ENCODE data around the gene LRRC3C.
"Not testable (repeated sequence)": the region's sequence is repeated elsewhere in the genome, so short reads cannot be mapped to it uniquely, and the experiment has no call there.

The LRRC3C gene, protein sequence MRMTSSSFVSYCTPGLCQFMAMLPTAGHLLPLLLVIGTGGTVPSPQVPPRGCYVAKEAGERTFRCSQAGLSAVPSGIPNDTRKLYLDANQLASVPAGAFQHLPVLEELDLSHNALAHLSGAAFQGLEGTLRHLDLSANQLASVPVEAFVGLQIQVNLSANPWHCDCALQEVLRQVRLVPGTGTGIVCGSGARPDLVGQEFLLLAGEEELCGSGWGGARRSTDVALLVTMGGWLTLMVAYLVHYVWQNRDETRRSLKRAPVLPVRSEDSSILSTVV

DNA sequence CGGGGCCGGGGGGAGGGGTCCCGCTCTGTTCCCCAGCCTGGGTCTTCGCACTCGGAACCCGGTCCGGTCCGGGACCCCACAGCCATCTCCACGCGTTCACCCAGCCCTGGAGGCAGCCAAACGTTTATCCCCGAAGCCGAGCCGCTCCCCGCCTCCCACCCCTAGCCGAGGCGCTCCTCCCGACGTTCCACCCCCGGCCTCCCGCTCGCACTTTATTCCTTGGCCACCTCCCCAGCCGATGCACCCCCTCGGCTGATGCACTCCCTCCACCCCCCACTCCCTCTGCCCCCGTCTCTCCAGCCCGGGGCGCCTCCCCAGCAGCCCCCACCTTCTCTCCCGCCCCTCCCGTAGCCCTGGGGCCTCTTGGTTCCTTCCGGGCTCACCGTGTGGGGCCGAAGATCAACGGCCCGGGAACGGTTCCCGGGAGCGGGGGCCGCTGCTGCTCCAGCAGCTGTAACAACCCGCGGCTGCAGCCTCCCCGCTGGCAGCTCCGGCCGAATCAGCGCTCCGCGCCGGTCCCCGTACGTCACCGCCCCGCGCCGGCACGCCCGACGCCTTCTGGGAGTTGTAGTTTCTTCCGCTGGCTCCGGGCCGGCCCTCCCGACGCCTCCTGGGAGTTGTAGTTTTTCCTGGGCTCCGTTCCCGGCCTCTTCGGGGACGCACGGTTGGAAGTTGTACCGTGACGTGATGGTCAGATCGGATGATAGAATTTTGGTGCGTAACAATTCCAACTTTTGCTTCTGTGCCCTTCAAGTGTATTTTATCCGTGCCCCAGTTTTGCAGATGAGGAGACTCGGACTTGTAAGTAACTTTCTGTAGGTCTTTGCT lies at the start of gene LRRC3C, which contains the start of gene ORMDL3:
LRRC3C (plus strand) TSS at position 632 of the 828 bp plus-strand sequence. CDS start 13,792 bp downstream, outside the sequence.
ORMDL3 (minus strand) TSS at position 501 of the 828 bp plus-strand sequence. CDS start 3,398 bp downstream, outside the sequence.
- DNase-seq: peak; percentile 92 to 93

DNA sequence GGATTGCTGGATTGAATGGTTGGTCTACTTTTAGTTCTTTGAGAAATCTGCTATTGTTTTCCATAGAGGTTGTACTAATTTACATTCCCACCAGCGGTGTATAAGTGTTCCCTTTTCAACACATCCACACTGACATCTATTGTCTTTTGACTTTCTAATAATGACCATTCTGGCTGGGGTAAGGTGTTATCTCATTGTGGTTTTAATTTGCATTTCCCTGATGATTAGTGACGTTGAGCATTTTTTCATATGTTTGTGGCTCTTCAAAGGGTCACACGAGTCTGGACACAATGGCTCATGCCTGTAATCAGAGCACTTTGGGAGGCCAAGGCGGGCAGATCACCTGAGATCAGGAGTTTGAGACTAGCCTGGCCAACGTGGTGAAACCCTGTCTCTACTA lies 41.4 kb upstream of the LRRC3C start:
- not testable (repeated sequence) for DNase-seq

DNA sequence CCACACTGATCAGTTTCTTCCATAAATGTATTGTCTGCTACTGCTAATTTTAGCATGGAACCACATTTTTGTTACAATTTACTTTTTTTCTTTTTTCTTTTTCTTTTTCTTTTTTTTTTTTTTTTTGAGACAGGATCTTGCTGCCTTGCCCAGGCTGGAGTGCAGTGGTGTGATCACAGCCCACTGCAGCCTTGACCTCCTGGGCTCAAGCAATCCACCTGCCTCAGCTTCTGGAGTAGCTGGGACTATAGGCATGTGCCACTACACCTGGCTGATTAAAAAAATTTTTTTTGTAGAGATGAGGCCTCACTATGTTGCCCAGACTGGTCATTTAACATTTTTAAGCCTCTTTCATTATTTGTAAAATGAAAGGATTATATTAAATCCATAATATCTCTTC lies 40.5 kb upstream of the LRRC3C start:
- DNase-seq: no peak

DNA sequence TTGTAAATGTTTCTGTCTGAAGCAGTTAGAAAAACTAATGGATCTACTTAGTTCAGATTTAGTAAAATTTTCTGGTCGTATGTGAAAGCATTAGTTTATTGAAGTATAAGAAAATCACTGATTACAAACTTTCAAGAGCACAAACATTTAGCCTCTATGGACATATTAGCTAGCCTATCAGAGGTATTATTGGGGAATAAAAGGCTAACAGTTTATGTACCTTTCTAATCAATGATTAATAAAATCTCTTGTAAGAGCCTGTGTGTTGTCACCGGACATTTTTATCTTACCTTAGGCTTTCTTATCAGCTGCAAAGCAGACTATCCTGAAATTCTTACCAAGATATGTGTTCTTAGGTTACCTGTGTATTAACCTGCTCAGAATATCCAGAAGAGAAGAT lies 38.3 kb upstream of the LRRC3C start:
- no peak for DNase-seq

DNA sequence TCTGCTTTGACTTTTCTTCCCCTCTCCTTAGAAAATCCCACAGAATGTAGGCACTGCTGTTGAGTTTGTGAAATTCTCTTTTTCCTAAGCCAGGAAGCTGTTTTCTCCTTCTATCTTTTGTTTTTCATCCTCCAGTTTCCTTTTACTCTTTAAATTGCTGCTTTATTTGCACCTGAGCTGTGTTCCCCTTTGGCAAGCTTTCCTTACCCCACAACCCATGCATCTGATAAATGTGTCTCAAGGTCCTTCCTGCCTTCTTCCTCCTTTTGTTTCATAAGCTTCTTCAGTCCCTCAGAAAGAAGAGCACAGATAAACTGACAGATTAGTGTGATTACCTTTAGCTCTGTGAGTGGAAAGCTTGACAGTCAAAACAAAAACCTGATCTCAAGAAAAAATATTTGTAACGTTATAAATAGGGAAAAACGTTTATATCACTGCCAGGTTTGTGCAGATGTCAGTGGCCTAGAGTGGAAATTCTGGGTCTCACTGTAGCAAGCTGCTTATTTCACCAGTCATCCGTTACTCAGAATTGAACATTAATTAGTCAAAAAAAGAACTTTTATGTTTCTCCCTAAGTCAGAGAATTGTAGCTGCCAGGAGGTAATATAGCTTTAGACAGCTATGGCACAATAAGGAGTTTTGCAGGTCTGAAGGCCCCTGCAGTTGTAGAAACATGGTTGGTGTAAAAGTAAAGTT lies 32.7 kb upstream of the LRRC3C start:
- DNase-seq: no peak

DNA sequence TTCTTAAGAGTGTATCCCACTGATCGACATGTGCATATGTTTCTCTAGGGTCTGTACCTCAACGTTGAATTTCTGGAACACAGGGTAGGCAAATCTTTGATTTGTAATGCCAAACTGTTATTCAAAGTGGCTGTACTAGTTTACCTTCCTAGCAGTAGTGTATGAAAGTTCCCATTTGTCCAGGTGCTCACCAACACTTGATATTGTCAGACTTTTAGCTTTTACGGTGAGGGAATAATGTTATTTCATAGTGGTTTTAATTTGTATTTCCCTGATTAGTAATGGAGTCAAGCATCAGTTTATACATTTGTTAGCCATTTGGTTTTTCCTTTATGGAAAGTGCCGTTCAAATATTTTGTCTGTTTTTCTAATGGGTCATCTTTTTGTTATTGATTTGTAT lies 29.4 kb upstream of the LRRC3C start:
- DNase-seq: no peak

DNA sequence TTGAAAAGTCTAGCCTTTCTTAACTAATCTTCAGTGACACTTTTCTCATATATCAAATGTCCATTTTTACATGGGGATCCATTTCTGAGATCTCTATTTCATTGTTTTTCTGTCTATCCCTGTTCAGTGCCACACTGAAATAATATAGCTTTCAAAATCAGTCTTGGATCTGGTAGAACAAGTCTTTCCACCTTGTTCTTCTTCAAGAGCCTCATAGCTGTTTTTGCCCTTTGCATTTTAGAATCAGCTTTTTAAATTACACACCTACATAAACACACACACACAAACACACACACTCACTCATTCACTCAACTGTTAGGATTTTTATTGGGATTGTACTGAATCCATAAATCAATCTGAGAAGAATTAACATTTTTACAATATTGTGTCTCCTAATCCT lies 28.3 kb upstream of the LRRC3C start:
- no peak for DNase-seq

DNA sequence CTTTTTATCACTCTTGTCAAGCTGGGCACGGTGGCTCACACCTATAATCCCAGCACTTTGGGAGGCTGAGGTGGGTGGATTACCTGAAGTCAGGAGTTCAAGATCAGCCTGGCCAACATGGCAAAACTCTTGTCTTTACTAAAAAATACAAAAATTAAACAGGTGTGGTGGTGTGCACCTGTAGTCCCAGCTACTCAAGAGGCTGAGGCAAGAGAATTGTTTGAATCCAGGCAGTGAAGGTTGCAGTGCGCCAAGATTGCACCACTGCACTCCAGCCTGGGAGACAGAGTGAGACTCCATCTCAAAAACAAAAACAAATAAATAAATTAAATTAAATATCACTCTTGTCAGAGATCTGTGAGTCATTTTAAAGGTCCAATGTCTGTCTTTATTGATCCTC lies 25.5 kb upstream of the LRRC3C start:
- DNase-seq: not testable (repeated sequence)

DNA sequence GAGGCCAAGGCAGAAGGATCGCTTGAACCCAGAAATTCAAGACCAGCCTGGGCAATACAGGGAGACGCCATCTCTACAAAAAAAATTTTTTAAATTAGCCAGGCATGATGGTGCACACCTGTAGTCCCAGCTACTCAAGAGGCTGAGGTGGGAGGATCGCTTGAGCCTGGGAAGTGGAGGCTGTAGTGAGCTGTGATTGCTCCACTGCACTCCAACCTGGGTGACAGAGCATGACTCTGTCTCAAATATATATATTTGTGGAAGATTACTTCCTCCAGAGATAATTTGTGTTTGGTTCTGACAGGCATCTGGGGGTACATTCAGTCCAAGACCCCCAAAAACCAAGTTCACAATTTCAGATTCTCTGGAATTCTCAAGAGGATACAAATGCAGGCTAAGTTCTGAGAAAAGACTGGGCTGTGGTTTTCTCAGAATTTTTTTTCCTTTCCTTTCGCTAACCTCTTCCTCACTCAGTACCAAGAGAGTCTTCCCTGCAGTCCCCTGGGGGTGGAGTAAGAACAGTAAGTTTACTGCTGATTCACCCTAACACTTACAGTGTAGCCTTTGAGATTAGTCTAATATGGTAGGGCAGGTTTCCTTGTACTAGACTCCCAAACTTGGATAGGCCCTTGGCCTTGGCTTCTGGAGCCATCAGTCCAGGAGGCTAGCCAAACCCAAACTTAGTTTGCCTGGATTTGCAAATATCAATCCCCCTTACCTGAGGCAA lies 24.2 kb upstream of the LRRC3C start:
- DNase-seq: no peak

DNA sequence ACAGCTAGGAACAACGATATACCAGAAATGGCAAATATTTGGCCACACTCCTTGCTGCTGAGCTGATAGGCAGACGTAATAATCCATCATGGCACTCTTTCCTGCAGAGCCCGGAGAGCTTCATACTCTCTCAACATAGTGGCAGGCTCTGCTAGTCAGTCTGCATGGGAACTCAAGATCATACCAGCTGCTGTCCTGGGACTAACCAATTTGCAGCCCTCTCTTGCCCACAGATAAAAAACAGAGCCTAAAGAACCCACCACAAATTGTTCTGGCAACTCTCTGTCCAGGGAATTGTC lies 22.6 kb upstream of the LRRC3C start:
- DNase-seq: no peak

DNA sequence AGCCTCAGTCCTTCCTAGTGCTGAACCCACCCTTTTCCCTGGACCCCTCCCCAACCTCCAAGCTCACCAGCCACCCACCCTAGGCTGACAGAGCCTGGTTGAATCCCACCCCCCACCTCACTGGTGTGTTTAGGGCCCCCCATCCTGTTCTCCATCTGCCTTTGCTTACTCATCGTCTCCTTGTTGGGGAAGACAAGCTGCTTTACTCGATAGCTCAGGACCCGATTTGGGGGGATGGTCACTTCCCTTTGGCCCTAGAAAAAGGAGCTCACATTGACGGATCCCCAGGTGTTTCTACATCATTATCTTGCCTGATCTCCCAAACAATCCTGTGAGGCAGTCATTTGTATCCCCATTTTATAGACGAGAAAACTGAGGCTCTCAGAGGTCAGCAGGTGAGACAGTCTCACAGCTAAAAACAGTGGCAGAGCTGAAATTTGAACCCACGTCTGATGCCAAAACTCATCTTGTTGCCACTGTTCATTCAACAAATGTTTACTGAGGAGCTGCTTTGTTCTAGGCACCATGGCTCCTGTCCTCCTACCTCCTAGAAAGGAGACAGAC lies 18.7 kb upstream of the LRRC3C start:
- DNase-seq: no peak

DNA sequence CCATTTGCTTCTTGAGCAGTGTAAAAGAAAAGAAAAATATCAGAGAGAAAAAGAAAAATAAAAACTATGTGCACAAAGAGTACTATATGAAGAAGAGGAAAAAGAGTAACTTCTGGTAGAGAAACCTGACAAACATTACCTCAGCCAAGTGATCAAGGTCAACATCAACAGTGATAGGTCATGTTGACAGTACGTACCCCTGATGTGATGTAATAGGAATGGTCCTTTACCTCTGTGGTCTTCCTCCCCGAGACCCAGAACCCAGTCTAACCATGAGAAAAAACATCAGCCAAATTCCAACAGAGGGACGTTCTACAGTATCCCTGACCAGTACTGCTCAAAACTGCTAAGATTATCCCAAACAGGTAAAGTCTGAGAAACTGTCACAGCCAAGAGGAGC lies 13.5 kb upstream of the LRRC3C start:
- no peak for DNase-seq

DNA sequence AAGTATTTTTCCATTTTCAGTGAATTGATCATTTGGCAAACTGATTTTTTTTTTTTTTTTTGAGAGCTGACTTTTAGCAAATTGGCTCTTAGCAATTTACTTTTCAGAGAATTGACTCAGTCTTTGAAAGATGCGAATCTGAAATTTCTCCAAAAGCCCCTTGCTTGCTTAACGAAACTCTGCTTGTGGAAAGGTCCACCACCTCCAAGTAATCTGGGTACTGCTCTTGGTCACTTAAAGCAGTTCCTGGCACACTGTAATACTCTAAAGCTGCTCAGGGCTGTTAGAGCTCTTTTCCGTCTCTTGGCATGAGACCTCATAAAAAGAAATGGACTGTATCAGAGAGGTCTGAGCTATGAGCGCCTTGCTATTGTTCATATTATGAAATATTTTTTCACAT lies 12.0 kb upstream of the LRRC3C start:
- no peak for DNase-seq

DNA sequence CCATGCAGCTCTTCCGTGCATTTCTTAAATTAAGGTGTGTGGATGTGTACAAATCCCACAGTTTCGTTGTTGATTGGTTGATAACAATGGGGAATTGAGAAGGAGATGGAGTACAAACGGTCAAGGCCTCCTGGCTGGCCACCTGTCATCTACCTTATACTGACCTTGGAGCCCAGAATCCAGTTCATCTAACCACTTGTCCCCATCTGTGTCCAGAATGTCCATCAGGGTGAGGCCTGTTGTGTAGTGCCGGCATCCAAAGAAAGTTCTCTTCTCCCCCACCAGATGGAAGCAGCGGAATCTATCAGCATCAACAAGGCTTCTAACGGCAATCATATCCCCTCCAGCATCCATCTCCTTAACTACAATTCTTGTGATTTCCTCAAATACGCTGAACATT lies 10.6 kb upstream of the LRRC3C start:
- no peak for DNase-seq

DNA sequence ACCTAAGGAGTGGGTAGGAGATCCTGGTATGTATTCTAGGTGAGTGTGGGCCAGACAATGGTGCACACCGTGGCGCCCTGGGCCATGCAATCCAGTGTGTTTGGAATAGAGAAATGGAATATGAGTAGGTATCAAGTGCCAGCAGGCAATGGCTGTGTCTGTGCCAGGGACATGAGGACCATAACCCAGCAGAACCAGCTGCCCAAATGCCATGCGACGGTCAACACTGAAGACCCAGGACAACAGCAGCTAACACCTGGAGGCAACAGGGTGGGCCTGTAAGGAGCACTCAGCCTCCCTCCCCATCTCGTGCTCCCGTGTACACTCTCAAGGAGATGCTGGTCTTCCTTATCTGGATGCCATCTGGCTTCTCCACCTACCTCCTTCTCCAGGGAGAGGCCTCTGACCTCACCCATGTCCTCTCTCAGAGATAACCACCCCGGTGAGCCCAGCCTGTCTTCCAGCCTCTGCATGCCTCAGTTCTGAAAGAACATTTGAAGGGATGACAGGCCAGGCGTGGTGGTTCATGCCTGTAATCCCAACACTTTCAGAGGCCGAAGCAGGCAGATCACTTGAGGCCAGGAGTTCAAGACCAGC lies 8.3 kb upstream of the LRRC3C start:
- no peak for DNase-seq

DNA sequence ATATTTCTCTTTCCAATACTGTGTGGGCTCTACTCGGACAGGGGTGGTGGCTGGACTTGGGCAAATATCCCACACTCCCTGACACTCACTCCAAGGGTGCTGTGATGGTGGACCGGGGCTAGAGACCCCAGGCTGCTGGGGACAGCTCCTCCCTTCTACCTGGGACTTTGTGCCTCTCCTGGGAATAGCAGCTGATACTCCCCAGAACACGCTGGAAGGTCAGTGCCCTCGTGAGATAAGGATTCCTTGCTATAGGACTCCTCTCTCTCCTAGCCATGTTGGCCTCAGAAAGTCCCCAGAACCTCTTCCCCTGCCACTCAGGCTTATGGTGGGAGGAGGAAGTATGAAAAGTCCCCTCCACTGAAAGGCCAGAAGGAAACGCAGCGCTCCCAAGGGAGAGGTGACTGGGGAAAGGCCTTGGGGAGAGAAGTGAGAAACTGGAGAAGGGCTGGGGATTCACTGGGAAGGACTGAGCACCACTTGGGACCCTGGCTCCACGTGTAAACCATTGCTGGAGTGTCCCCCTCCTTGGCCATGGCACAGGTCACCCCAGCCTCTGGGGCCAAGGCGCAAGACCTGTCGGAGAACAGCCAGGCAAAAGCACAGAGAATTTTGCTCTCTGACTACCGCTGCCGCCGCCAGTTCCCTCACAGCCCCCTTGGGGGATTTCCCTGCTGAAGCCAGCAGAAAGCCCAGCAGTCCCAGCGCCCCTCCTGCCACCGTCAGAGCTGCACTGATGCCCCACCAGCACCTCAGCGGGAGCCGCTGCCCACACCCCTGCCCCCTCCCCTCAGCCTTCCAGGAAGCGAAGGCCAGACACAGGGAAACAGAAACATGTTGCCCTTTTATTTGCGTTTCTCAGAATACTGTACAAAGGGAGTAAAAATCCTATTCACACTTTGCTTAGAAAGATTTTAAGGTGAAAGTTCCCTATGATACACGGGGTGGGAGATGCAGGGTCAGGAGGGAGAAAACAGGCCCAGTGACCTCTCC lies 7.0 kb upstream of the LRRC3C start:
- DNase-seq: no peak

DNA sequence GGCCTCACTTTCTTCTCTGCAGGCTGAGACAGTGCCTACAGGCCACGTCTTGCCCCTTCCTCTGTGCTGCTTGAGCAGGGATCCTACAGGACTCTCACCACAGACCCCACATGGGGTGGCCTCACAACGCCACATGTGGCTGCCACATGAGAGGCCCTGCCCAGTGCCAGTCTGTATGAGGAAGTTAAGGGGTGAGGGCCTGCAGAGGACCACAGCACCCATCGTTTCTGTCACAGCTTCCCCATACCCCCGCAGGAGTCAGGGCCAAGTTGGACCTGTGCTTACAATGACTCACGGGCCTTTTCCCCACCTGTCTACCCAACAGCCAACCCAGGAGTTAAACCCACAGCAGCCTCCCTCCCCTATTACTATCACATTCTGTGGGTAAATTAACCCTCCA lies 6.2 kb upstream of the LRRC3C start:
- DNase-seq: peak in 1 of 2 donors; percentile 11

DNA sequence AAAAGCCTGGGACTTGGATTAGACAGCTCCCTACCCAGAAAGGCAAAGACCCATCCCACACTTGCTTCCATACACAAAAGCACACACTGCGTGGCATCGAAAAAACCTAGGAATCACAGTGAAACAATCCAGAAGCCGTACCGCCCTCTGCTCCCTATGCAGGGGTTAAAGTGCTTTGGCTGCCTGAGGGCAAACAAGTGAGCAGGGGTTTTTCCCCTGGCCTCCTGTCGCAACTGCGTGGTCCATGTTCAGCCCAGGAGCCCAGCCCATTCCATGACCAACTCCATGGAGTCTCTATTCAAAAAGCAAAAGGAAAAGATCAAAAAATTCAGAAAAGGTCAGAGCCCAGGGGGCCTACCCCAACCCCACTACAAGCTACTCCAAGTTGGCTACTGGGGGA lies 5.5 kb upstream of the LRRC3C start:
- DNase-seq: no peak

DNA sequence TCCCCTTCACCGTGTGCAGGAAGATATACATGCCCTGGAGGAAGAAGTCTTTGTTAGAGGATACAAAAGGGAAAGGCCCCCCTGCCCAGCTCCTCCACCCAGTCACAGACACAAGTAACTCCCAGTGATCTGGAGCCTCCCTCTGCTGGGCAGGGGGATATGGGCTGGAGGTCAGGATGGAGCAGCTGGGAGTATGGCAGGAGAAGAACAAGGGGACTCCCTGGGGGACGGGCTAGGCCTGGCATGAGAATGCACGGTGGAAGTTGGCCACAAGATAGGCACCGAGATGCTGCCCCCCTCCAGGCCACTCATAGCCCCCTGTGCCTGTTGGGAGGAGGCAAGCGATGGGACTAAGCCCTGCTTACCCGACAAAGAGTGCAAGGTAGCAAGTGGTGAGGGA lies 4.3 kb upstream of the LRRC3C start:
- no peak for DNase-seq

DNA sequence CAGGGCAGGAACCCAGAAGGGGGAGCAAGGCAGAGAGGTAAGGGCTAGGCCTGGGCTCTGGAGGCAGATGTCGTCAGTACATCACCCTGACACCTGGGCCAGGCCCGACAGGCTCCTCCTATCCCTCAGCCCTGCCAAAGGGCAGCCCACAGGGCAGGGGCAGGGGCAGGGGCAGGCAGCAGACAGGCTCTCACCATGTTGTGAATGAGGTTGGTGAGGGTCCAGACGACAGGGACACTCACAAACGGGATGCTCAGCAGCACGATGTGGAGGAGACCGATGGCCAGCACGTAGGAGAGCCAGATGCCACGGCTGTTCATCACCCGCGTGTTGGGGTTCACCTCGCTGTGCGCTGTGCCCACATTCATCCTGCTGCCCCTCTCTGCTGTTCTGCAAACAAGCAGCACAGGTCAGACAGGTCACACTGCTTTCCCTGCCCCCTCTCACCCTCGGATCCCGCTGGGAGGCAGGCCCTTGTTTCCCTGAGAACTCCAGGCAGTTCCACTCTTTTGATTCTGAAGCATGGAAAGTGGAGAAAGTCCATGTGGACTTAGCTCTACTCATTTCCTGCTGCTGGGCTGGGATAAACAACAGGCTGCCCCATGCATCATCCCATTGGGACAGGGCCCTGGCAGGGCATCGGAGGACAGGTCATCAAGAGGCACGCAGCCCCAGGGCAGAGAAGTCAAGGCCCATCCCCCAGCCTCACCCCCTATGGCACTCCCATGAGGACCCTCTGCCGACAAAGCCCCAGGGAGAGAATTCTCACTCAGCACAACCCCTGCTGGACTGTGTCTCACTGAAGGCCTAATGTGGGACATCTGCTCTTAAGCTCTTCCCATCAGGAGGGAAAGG lies 3.5 kb upstream of the LRRC3C start:
- DNase-seq: no peak
